ENCODE measurements around the gene FBN1.
A peak's percentile ranks its signal among the peaks of the same experiment; 100 is the strongest.

FBN1 gene

DNA sequence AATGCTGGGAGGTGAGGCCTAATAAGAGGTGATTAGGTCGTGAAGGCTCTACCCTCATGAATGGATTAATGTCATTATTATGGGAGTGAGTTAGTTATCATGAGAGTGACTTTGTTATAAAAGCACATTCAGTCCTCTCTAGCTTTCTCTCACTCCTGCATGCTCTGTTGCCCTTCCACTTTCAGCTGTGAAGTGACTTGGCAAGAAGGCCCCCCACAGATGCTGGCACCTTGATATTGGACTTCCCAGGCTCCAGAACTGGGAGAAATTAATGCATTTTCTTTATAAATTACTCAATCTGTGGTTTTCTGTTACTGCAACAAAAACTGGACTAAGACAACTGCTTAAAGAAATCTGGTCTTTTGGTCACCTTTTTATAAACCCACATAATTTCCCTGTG is 144.3 kb downstream of the FBN1 start:
- no peak for DNase-seq

DNA sequence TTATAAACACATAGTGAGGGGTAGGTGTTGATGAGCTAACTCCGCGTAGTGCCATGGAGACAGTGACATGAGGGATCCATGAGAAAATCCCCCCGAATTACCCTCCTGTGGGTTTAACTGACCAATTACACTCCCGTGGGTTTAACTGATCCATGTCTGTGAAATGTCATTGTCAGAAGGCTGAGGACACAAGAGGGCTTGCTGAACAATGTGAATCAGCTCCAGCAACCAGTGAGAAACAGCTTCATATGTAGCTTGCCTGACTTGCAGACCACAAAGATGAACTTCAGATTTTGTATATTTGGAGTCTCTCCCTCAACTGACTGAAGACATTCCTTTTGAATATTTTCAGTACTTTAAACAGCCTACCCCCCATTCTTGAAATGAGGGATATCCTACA is 144.9 kb downstream of the FBN1 start:
- DNase-seq, result no peak

DNA sequence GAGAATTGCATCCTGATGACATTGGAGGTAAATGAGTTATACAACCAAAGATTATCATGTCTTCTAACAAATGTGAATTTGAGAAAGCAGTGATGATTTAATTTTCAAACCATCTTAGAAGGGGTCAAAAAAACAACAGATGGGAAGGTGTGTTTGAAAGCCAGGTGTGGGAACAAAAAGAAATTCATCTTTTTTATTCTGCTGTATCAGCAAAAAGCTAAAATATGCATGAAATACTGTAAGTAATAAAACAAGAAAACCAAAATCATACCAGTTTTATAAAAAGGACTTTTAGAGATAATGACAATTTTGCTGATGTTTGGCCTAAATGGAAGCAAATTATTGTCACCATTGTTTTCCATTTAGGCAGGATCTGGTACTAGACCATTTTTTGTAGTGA is 145.5 kb downstream of the FBN1 start:
- DNase-seq, result no peak

GRCh38 chr15:48498828-48499227 is 146.7 kb downstream of the FBN1 start:
- DNase-seq, result no peak

DNA sequence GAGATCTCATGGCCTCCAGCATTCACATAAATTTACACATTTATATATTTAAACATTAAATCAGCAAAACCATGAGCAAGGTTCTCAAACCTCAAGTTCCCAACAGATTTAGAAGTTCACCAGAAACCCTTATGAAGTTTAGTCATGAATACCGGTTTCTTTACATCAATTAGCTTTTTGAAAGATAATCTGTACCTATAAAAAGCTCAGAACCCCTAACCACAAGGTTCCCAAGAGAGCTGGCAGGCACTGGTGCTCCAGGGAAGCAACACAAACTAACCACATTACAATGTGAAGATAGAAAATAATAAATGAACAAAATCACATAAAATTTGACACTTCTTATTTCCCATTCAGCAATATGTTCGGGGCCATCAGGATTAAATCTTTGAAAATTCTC is 150.9 kb downstream of the FBN1 start:
- DNase-seq, result no peak

DNA sequence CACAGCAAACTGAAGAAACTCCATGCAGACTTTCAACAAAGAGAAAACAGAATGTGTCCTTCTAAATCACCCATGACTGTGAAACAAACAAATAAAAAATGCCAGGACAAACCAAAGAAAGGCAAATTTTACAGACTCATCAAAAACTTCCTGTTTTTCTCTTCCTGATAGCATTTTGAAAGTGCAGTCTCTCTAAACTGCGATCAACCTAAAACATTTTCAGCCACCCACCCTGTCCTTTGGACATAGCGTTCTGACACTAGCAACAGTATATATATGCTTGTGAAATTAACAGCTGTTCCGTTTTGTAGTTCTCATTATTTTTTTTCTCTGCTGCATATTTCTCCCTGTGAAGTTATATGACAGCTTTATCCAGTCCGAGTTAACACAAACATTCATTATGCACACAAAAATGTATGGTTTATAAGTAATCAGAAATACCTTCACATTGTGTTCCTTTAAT is 151.7 kb downstream of the FBN1 start:
- no peak for DNase-seq

DNA sequence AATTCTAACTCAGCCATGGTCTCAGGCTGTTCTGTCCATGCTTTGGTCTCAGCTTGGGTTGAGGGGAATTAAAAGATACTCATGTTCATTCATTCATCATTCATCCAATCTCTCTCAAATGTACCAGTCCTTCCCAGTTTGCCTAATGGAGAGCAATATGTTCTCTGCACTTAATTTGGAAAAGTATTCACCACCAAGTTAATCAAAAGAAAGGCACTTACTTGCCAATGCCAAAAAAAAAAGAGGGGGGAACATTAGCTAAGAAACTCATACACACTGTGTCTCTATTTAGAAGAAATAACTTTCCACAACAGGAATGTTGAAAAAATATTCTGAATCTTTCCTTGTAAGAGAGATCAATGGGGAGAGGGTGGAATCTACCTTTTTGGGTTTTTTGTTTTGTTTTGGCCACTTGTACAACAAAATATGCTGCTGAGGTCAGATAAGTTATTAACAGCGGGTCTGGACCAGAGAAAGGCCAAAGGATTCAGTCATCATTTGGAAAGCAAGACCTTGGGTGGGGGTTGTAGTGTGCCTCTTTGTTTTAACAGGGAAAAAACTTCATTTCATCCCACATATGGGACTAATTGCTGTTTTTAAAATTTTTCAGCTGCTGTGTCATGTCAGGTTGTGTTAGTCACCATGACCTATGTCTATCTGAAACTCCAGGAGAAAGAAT is 152.3 kb downstream of the FBN1 start:
- DNase-seq, result no peak

DNA sequence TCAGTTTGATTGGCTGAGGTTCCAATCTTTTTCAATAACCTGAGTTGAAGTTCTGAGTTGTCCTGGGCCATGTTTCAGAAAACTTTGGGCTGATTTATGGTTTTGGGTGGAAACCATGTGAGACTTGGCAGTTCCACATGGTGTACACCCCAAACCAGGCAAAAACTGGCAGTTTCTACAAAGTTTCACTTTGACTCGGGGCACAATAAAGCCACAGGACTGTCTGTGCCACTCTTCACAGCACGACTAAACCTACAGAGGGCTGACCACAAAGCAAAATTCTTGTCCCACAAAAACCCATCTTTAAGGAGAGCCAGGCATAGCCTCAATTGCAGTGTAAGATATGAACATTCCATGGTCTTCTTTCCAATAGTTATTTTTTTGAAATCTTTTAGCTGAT is 159.3 kb downstream of the FBN1 start:
- DNase-seq, result no peak

DNA sequence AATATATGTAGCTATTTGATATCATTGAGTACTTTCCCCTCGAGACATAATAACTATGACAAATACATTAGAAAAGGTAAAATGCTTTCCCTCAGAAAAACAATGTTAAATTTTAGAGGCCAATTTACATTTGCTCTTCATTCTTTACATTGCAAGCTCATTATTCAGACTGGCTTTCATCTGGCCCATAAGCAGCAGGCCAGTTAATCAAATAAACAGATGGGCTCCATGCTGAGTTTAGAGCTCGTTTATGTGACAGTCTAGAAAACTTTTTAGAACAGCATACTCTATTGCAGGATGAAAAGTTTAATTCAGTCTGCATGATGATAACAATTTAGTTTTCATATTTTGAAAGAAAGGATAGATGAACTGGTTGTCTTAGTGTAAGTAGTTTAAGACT is 163.7 kb downstream of the FBN1 start:
- peak; percentile 26 for DNase-seq

DNA sequence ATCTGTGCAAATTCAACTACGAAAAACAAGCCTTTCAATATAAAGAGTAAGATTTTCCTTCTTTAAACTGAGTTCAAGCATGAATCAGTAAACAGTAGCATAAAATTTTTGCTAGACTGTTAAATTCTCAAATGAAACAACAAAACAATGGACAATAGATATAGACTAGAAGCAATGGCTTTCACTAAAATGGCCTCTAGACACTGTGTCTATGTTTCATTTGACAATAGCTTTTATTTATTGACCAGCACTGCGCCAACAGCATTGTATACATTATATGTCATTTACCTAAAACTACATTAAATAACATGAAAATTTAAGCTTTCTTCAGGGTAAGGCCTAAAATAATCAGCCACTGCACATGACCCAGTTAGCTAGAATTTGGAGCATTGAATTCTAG is 165.8 kb downstream of the FBN1 start:
- DNase-seq, result no peak

DNA sequence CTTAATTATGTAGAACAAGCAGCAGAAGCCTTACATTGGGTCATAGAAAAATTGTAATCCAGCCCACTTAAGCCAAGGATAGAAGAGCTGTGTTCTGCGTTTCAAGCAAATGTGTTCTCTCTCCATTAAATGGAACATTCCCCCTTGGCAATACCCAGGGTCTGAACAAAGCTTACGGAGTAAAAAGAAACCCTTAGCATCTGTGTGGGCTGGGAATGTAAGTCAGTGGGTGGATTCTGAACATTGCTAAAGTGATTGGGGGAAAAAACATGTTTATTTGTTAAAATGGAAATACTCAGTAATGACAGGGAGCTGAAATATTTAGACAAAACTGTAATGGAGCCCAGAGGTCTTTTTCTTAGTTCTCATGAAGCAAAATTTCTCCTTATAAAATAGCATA is 166.9 kb downstream of the FBN1 start:
- DNase-seq, result no peak

DNA sequence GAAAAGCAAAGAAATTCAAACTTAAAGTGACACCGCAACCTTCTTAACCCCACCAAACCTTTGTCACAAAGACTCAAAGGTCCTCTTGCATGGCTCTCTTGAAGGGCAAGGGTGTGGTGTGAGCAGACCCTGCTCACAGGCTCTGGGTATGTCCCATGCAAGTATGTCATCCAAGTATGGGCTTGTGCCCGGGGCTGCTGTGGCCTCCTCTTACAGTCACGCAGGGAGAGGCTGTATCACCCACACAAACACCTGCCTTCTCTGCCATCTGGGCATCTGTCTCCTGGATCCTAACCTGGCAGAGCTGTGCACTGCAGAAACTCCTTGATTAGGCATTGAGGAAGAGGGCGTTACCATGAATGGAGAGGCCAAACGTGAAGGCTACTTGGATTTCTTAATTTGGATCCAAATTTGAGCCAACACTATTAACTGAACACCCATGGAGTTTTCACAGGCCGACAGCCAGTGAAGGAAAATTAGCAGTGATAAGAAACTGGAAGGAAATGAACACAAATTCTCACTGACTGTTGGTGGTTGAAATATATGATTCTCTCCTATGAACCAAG is 167.6 kb downstream of the FBN1 start:
- DNase-seq, result no peak

GRCh38 chr15:48475600-48476395 is 169.7 kb downstream of the FBN1 start:
- no peak for DNase-seq

DNA sequence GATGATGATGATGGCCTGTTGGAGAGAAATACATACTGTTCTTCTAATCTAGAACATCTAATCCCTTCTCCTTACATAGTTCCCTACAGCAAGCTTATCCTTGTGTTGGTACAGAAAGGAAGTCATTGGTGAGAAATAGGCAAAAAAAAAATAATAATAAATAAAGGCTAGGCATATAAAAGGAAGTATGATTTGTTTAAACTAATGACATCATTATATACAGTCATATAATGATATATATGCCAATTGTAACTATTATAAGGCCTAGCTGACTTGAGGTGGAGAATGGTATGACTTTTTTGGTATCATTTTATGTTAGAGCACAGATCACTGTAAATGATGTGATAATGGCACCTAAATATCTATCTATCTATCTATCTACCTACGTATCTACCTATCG is 171.8 kb downstream of the FBN1 start:
- no peak for DNase-seq

- DNase-seq, result no peak
Observed at GRCh38 chr15:48472756-48473155, 172.8 kb downstream of the FBN1 start.

GRCh38 chr15:48471073-48471472 is 174.4 kb downstream of the FBN1 start:
- DNase-seq, result no peak

- DNase-seq, result no peak
Observed at GRCh38 chr15:48470096-48470495, 175.4 kb downstream of the FBN1 start.

- DNase-seq, result no peak
Observed at GRCh38 chr15:48469681-48470080, 175.8 kb downstream of the FBN1 start.

DNA sequence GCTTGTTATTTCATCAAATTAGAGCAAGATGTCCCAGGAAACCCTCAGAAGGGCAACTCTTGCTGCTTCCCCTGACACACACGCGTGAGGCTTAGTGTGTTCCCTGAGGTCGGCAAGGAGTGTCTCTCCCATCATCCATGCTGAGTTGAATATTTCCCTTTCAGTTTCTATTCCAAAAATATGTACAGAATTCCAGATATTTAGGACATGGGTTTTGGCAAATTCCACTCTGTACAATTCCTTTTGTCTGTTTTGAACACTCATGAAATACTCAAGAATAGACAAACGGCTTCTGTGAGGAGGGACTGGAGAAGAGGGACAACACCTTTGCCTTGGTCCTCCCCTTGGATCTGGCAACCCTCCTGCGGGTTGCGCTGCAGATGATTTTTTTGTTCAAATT is 176.2 kb downstream of the FBN1 start:
- DNase-seq, result no peak

DNA sequence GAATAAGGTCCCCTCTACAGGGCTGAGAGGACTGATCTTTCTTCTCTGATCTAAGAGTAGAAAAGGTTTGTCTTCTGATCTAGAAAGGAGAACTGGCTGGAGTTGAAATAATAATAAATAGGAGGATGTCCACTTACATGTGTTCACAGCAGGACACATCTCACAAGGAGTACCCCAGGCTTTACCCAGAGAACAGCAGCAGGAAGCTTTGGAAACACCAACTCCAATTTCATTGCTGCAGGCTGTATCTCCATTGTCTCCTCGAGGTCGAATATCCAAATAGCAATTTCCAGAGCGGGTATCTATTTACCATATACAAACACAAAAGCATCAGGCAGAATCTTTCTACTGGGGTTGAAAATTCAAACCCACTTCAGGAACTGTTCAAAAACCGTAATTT is 177.7 kb downstream of the FBN1 start:
- no peak for DNase-seq

GRCh38 chr15:48466820-48467219 is 178.7 kb downstream of the FBN1 start:
- no peak for DNase-seq

DNA sequence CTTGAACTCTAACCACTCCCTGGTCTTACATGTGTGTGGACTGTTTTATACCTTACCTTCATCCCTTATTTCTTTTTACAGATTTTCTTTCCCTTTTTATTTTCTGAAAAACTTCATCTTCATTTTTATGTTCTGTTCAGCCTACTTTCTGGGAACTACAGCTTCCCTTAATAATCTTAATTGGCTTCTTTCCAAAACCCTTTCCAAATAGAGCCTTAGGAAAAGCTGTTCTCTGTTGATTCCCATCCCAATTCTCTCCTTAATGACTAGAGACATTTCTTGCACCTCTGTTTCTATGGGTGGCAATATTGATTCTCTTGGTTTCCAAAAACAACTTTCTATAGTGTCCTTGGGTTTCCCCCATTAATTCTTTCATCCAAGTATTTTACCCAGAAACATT is 179.4 kb downstream of the FBN1 start:
- no peak for DNase-seq

GRCh38 chr15:48465410-48465809 is 180.1 kb downstream of the FBN1 start:
- no peak for DNase-seq

DNA sequence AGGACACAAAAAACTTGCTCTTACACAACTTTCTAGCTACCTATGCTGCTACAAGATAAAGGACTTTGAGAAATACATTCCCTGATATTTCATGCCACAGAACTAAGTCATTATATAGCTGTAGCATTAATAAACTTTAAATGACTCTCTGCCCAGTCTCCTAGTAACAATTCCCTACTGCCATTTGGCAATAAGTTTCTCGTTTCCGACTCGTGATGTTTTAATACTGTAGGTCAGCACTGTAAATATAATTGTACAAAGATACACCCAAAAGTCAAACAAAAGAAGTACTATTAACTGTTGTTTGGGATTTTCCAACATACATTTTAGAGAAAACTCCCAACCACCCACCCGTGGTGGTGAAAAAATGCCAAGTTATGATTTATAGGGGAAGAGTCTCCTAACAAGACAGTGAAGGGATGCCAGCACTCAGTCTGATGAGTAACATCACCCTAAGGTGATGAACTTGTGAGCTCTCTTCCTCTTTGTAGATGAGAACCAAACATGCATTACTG is 182.1 kb downstream of the FBN1 start:
- DNase-seq, result no peak
